ENCODE data around the gene CLIP1. TPM values are rescaled to one million over a fixed set of nuclear protein-coding genes. Genes with fewer than 3 reads are reported as not detected.

Gene CLIP1
- total and polyA plus RNA-seq, 2 of the 13 experiments (the other 11 are each of a cell fraction or from before 2014, with no cell fraction given): 28.9 to 43.7 TPM

DNA sequence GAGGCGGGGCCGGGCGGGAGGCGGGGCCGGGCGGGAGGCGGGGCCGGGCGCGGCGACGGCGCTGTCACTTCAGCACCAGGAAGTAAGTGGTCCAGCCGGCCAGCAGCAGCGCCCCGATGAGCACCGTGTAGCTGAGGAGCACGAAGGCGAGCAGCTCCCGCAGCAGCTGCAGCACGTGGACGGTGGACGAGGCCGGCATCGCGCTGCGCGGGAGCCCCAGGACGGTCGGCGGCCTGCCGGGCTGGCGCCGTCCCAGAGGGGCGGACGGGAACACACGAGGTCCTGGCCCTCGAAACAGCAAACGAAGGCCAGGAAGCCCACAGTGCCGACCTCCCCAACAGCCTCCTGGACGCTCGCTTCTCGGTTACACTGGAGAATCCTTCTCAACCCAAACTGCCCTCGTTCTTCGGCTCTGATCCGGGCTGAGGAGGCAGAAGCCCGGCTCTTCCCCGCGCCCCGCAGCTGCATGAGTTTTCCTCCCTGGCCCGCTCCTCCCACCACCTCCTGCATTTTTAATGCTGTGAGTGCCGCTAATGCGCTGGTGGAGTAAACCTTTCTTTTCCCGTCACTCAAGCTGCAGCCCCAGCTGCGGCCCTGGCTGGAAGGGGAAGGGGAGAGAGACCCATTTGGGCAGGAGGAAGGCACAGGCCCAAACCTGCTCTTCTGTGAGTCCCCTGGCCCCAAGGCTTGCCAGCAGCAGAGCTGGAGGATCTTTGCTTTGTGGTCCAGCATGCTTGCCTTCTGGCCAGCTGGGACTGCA lies 195.9 kb downstream of the CLIP1 start (continued):
- TF ChIP-seq ZNF343 (CRISPR knock-in tag; IDR thresholded peaks at IDR 0.05) (peak; percentile 61; the same call in 1 of the 2 replicates), EEA1 (CRISPR knock-in tag; IDR thresholded peaks at IDR 0.05; ENCODE audit: borderline replicate concordance) (peak; percentile 93), ZNF552 (CRISPR knock-in tag; IDR thresholded peaks at IDR 0.05; ENCODE audit: borderline replicate concordance) (peak; percentile 92; the same call in 1 of the 2 replicates), ZNF10 (CRISPR knock-in tag; IDR thresholded peaks at IDR 0.05; ENCODE audit: borderline replicate concordance, low read depth) (no peak), STAT5B (CRISPR knock-in tag; IDR thresholded peaks at IDR 0.05) (0 out of 2 replicates have a peak, but pooled peaks have one; percentile 63), TEAD2 (CRISPR knock-in tag; IDR thresholded peaks at IDR 0.05) (peak; percentile 97), RFX3 (CRISPR knock-in tag; IDR thresholded peaks at IDR 0.05) (no peak), RFX1 (IDR thresholded peaks at IDR 0.05) (no peak), DMAP1 (CRISPR knock-in tag; IDR thresholded peaks at IDR 0.05) (no peak), ZNF792 (CRISPR knock-in tag; IDR thresholded peaks at IDR 0.05) (peak; percentile 95), ATRX (CRISPR knock-in tag; IDR thresholded peaks at IDR 0.05; ENCODE audit: borderline replicate concordance) (no peak), YEATS2 (CRISPR knock-in tag; IDR thresholded peaks at IDR 0.05; ENCODE audit: borderline replicate concordance) (no peak), CENPT (CRISPR knock-in tag; IDR thresholded peaks at IDR 0.05; ENCODE audit: low read depth) (peak; percentile 99), NFYC (CRISPR knock-in tag; IDR thresholded peaks at IDR 0.05) (no peak), ZNF264 (CRISPR knock-in tag; IDR thresholded peaks at IDR 0.05) (peak; percentile 79; the same call in 1 of the 2 replicates), ZFP37 (CRISPR knock-in tag; IDR thresholded peaks at IDR 0.05; ENCODE audit: borderline replicate concordance) (peak; percentile 97), MED1 (CRISPR knock-in tag; IDR thresholded peaks at IDR 0.05) (peak; percentile 48; the same call in 1 of the 2 replicates)
- TF ChIP-seq, protein P1, sequence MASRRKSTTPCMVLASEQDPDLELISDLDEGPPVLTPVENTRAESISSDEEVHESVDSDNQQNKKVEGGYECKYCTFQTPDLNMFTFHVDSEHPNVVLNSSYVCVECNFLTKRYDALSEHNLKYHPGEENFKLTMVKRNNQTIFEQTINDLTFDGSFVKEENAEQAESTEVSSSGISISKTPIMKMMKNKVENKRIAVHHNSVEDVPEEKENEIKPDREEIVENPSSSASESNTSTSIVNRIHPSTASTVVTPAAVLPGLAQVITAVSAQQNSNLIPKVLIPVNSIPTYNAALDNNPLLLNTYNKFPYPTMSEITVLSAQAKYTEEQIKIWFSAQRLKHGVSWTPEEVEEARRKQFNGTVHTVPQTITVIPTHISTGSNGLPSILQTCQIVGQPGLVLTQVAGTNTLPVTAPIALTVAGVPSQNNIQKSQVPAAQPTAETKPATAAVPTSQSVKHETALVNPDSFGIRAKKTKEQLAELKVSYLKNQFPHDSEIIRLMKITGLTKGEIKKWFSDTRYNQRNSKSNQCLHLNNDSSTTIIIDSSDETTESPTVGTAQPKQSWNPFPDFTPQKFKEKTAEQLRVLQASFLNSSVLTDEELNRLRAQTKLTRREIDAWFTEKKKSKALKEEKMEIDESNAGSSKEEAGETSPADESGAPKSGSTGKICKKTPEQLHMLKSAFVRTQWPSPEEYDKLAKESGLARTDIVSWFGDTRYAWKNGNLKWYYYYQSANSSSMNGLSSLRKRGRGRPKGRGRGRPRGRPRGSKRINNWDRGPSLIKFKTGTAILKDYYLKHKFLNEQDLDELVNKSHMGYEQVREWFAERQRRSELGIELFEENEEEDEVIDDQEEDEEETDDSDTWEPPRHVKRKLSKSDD (CRISPR knock-in tag; IDR thresholded peaks at IDR 0.05; ENCODE audit: low read depth): no peak
- TF ChIP-seq, protein P2, sequence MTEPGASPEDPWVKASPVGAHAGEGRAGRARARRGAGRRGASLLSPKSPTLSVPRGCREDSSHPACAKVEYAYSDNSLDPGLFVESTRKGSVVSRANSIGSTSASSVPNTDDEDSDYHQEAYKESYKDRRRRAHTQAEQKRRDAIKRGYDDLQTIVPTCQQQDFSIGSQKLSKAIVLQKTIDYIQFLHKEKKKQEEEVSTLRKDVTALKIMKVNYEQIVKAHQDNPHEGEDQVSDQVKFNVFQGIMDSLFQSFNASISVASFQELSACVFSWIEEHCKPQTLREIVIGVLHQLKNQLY (CRISPR knock-in tag; IDR thresholded peaks at IDR 0.05): no peak
- TF ChIP-seq, protein P3, sequence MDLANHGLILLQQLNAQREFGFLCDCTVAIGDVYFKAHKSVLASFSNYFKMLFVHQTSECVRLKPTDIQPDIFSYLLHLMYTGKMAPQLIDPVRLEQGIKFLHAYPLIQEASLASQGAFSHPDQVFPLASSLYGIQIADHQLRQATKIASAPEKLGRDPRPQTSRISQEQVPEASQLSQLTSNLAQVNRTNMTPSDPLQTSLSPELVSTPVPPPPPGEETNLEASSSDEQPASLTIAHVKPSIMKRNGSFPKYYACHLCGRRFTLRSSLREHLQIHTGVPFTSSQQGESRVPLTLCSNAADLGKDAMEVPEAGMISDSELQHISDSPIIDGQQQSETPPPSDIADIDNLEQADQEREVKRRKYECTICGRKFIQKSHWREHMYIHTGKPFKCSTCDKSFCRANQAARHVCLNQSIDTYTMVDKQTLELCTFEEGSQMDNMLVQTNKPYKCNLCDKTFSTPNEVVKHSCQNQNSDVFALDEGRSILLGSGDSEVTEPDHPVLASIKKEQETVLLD (CRISPR knock-in tag; IDR thresholded peaks at IDR 0.05; ENCODE audit: low read depth): peak; percentile 40; the same call in 1 of the 2 replicates
- TF ChIP-seq, protein P4, sequence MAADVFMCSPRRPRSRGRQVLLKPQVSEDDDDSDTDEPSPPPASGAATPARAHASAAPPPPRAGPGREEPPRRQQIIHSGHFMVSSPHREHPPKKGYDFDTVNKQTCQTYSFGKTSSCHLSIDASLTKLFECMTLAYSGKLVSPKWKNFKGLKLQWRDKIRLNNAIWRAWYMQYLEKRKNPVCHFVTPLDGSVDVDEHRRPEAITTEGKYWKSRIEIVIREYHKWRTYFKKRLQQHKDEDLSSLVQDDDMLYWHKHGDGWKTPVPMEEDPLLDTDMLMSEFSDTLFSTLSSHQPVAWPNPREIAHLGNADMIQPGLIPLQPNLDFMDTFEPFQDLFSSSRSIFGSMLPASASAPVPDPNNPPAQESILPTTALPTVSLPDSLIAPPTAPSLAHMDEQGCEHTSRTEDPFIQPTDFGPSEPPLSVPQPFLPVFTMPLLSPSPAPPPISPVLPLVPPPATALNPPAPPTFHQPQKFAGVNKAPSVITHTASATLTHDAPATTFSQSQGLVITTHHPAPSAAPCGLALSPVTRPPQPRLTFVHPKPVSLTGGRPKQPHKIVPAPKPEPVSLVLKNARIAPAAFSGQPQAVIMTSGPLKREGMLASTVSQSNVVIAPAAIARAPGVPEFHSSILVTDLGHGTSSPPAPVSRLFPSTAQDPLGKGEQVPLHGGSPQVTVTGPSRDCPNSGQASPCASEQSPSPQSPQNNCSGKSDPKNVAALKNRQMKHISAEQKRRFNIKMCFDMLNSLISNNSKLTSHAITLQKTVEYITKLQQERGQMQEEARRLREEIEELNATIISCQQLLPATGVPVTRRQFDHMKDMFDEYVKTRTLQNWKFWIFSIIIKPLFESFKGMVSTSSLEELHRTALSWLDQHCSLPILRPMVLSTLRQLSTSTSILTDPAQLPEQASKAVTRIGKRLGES (CRISPR knock-in tag; IDR thresholded peaks at IDR 0.05; ENCODE audit: borderline replicate concordance): peak; percentile 84
- TF ChIP-seq, protein P5, sequence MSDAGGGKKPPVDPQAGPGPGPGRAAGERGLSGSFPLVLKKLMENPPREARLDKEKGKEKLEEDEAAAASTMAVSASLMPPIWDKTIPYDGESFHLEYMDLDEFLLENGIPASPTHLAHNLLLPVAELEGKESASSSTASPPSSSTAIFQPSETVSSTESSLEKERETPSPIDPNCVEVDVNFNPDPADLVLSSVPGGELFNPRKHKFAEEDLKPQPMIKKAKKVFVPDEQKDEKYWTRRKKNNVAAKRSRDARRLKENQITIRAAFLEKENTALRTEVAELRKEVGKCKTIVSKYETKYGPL (CRISPR knock-in tag; IDR thresholded peaks at IDR 0.05): peak; percentile 89; the same call in 1 of the 2 replicates
